Ishikawa (cell line): Measurements from ENCODE around the gene FADS3.

Experiments
- CREB1 ChIP-seq: IDR thresholded peaks from 2 replicates; pipeline ENCODE4 v1.6.1; 2012; ENCODE audit warnings: low read depth
- EGR1 ChIP-seq: IDR thresholded peaks from 2 replicates; pipeline ENCODE4 v1.6.1; 2012
- EP300 ChIP-seq: IDR thresholded peaks from 2 replicates; pipeline ENCODE4 v1.6.1; 2012; ENCODE audit warnings: borderline replicate concordance
- FOXM1 ChIP-seq: IDR thresholded peaks from 2 replicates; pipeline ENCODE4 v1.6.1; 2012; ENCODE audit warnings: low read depth, borderline replicate concordance
- RAD21 ChIP-seq: IDR thresholded peaks from 2 replicates; pipeline ENCODE4 v1.6.1; 2012; ENCODE audit warnings: low read depth
- TAF1 ChIP-seq: IDR thresholded peaks from 2 replicates; pipeline ENCODE4 v1.6.1; 2012; ENCODE audit warnings: low read depth, mild to moderate bottlenecking
- TCF12 ChIP-seq: IDR thresholded peaks from 2 replicates; pipeline ENCODE4 v1.6.1; 2012; ENCODE audit warnings: low read depth
- TF ChIP-seq, protein P1 (sequence below): IDR thresholded peaks from 2 replicates; pipeline ENCODE4 v1.6.1; 2012; ENCODE audit warnings: low read depth, mild to moderate bottlenecking
- TF ChIP-seq, protein P2 (sequence below): IDR thresholded peaks from 2 replicates; pipeline ENCODE4 v1.6.1; 2012

DNA sequence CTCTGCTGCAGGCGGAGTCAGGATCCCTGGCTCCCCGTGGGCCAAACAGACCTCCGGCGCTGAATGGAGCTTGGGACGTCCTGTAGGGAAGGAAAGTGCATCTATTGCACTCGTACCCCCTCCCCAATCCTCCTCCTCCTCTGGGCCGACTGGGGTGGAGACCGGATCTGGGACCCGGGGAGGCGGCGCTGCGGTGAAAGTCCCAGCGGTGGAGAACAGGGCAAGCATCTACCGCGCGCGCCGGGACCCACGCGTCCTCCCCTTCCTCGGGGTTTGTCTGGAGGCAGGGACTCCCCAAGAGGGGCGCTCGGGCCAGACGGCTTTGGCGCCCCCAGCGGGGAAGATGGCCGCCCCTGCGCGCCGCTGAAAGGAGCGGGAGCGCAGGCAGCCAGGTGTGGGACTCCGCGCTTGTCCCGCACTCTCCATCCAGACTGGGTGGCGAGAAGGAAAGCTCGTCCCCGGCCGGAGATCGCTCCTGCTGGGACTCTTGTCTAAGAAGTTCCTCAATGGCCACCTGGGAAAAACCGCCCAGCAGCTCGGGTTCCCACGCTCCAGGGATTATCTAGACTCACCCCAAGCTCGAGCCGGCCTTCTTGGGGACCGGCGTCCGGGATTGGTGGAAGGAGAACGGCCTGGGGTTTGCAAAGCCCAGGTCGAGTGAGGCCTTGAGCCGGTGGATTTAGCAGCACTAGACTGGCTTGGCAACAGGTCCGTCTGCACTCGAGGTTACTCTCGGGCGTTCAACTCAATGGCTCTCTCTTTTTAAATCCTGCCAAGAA lies 62.5 kb downstream of the FADS3 start:
- TF ChIP-seq, protein P1, sequence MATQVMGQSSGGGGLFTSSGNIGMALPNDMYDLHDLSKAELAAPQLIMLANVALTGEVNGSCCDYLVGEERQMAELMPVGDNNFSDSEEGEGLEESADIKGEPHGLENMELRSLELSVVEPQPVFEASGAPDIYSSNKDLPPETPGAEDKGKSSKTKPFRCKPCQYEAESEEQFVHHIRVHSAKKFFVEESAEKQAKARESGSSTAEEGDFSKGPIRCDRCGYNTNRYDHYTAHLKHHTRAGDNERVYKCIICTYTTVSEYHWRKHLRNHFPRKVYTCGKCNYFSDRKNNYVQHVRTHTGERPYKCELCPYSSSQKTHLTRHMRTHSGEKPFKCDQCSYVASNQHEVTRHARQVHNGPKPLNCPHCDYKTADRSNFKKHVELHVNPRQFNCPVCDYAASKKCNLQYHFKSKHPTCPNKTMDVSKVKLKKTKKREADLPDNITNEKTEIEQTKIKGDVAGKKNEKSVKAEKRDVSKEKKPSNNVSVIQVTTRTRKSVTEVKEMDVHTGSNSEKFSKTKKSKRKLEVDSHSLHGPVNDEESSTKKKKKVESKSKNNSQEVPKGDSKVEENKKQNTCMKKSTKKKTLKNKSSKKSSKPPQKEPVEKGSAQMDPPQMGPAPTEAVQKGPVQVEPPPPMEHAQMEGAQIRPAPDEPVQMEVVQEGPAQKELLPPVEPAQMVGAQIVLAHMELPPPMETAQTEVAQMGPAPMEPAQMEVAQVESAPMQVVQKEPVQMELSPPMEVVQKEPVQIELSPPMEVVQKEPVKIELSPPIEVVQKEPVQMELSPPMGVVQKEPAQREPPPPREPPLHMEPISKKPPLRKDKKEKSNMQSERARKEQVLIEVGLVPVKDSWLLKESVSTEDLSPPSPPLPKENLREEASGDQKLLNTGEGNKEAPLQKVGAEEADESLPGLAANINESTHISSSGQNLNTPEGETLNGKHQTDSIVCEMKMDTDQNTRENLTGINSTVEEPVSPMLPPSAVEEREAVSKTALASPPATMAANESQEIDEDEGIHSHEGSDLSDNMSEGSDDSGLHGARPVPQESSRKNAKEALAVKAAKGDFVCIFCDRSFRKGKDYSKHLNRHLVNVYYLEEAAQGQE, result no peak
- TF ChIP-seq TAF1 (peak; percentile 57; the same call in 1 of the 2 replicates), EGR1 (no peak), EP300 (no peak), FOXM1 (no peak), RAD21 (no peak), CREB1 (no peak), TCF12 (no peak)
- TF ChIP-seq, protein P2, sequence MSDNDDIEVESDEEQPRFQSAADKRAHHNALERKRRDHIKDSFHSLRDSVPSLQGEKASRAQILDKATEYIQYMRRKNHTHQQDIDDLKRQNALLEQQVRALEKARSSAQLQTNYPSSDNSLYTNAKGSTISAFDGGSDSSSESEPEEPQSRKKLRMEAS, result peak; percentile 12; the same call in 1 of the 2 replicates
